Upper lobe of left lung (tissue), 4 donors: ENCODE results near the gene QKI.

Experiments
- EP300 ChIP-seq, 4 donors: sonication (generic); formaldehyde crosslinking; IDR thresholded peaks; one replicate each; pipeline ENCODE4 v1.5.1; 2017; ENCODE audit warnings: antibody characterized with exemption in 4 of 4, control low read depth in 2 of 4
- POLR2A ChIP-seq, 4 donors: fragments of 450-650 bp; IDR thresholded peaks; one replicate each; pipeline ENCODE4 v1.5.1; 2016 to 2017; ENCODE audit warnings: antibody characterized with exemption in 4 of 4, mild to moderate bottlenecking in 2 of 4
- POLR2AphosphoS5 ChIP-seq, 2 donors: sonication (generic); formaldehyde crosslinking; IDR thresholded peaks; one replicate each; pipeline ENCODE4 v1.5.1; 2017; ENCODE audit warnings: antibody characterized with exemption in 2 of 2
- TF ChIP-seq, protein P1 (sequence below), 6 experiments: fragments of 450-650 bp in 4 of 6; fragments of 200-600 bp in 2 of 6; sonication (generic) in 2 of 6; IDR thresholded peaks; one replicate each; pipeline ENCODE4 v1.5.1; 2016 to 2019; ENCODE audit warnings: antibody characterized with exemption in 6 of 6

DNA sequence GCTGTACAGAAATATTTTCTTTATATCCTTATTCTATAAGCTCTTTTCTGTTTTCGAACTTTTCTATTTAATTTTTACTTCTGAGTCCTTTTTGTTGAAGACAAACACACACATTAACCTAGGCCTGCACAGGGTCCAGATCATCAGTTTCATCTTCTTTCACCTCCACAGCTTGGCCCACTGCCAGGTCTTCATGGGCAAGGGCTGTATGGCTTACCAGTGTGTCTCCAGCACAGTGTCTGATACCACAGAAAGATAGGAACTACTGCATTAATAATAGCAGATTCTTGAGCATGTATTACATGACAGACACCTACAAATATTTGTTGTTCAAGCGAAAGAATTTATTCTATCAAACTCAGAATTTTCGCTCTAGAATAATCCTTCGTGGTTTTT is 24.4 kb downstream of the QKI start:
- TF ChIP-seq, protein P1, sequence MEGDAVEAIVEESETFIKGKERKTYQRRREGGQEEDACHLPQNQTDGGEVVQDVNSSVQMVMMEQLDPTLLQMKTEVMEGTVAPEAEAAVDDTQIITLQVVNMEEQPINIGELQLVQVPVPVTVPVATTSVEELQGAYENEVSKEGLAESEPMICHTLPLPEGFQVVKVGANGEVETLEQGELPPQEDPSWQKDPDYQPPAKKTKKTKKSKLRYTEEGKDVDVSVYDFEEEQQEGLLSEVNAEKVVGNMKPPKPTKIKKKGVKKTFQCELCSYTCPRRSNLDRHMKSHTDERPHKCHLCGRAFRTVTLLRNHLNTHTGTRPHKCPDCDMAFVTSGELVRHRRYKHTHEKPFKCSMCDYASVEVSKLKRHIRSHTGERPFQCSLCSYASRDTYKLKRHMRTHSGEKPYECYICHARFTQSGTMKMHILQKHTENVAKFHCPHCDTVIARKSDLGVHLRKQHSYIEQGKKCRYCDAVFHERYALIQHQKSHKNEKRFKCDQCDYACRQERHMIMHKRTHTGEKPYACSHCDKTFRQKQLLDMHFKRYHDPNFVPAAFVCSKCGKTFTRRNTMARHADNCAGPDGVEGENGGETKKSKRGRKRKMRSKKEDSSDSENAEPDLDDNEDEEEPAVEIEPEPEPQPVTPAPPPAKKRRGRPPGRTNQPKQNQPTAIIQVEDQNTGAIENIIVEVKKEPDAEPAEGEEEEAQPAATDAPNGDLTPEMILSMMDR (IDR thresholded peaks at IDR 0.05), result no peak
- TF ChIP-seq POLR2AphosphoS5 (IDR thresholded peaks at IDR 0.05) (no peak), POLR2A (IDR thresholded peaks at IDR 0.05) (no peak), EP300 (IDR thresholded peaks at IDR 0.05) (no peak)
